ENCODE measurements around the gene FAM193B.

The FAM193B gene

GRCh38 chr5:177479774-177480173 is 74.6 kb downstream of the FAM193B start:
- DNase-seq = no peak

GRCh38 chr5:177478711-177479646 is 75.4 kb downstream of the FAM193B start:
- DNase-seq = no peak

- DNase-seq = no peak
Measured at GRCh38 chr5:177477701-177478477, 76.5 kb downstream of the FAM193B start.

GRCh38 chr5:177476531-177477233 is 77.7 kb downstream of the FAM193B start:
- DNase-seq = no peak

DNA sequence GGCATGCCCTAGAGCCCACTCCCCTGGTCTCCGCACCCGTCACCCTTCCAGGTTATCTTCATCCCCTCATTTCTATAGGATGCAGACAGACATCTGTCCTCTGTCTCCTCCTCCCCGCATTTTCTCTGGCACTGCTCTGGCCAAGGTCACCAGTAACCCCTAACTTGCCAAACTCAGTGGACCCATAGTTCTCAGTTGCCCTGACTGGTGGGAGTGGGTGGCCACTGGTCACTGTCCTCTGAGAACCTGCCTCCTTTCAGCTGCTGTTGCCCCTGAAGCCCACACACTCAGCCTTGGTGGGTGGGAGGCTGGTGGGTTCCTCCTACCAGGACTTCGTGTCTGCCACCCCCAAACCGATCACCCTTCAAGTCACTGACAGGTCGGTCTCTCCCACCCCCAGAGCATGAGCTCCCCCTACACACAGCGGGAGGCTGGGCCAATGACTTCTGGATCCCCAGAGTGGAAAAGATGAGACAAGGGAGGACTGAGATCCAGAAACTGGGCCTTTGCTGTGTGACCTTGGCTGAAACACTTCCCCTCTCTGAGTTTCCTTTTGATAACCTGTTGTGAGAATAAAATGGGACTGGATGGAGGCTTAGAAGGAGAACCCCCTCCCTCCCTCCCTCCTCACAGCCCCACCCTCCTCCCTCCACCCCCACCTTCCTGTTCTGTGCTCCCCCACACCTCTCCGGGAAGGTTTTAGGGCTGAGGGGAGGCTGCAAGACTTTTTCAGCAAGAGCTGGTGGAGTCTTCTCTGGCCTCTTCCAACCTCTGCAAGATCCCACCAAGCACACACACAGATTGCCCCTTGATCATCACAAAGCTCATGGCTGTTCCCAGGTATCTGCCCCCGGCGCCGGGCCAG is 78.6 kb downstream of the FAM193B start:
- DNase-seq = no peak

- no peak for DNase-seq
Measured at GRCh38 chr5:177474846-177475562, 79.4 kb downstream of the FAM193B start.

DNA sequence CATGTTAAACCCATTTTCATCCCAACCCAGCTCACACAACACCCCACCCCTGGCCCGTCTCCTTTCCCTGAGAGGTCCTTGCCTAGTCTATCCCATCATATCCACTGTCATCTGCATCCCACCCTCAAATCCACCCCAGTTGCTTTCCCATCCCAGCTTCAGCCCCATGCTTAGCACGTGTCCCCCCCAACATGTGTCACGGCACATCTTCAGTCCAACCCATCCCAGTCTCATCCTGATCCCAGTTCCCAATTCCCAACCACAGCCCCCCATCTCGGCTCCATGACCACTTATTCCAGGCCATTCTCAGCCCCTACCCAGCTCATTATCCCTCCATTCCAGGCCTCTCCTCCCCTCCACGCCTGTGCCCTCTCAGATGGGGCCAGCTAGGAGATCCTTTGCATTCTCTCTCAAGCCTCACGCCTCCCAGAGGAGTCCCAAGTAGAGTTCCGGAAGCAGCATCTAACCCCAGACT is 80.3 kb downstream of the FAM193B start:
- no peak for DNase-seq

GRCh38 chr5:177473443-177474001 is 80.8 kb downstream of the FAM193B start, which contains the start of gene DBN1:
DBN1 (minus strand) TSS chr5:177473634; CDS start chr5:177473521, 113 bp downstream.
- DNase-seq = no peak

- DNase-seq = no peak
Measured at GRCh38 chr5:177472460-177473442, 81.6 kb downstream of the FAM193B start.

GRCh38 chr5:177471610-177472356 is 82.6 kb downstream of the FAM193B start:
- DNase-seq = no peak

- no peak for DNase-seq
Measured at GRCh38 chr5:177470759-177471536, 83.4 kb downstream of the FAM193B start.
